NCI-H82 (cell line): ENCODE measurements around the gene VRK1.

Experiments
- DNase-seq: peaks from one replicate; lab custom pipeline; 2025; lab: John Stamatoyannopoulos, UW

Gene VRK1

DNA sequence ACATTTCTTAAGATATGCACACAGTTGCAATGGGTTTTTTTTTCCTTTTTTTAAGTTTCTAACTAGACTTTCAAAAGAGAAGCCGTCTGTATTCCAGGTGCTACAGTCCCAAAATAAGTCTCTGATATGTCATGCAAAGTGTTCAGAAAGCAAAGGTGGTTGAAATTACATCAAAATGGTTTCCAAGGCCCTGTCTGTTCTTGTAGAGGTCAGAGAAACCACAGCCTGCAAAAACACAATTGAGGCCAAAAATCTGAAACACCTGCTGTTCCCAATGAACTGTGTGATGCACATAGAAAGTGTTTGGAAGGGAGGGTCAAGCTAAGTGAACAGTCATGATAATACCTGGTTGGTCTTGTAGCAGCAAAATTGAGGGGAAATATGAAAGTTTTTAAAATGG, 91.0 kb downstream of the VRK1 start:
- no peak for DNase-seq

GRCh38 chr14:96888593-96888992, 91.4 kb downstream of the VRK1 start:
- peak; percentile 63 for DNase-seq

GRCh38 chr14:96889091-96889490, 91.9 kb downstream of the VRK1 start:
- DNase-seq: peak; percentile 79

DNA sequence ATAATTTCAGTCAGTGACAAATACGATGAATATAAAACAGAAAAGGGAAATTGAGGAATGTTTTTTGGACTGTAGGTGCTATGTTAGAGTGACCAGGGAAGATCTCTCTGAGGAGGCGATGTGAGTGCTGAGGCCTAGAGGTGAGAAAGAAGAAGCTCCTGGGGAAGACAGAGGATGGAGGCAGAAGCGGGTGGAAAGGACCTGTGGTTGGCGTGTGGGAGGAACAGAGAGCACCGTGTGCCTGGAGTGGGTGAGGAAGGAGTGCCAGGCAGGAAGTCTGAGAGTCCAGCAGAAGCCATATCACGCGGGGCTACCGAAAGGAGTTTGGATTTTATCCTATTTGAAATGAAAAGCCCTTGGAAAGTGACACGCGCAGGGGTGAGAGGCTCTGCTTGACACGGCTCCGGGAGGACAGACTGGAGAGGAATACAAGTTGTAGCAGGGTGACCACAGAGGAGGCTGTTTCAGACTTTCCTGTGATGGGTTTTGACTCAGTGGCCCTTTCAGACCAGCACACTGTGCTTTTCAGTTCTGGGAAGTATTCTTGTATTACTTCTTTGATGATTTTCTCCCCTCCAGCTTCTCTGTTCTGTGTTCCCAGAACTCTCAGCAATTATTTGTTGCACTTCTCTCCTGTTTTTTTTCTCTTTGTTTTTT, 96.9 kb downstream of the VRK1 start:
- no peak for DNase-seq

- DNase-seq: no peak
Observed at GRCh38 chr14:96894966-96895365, 97.8 kb downstream of the VRK1 start.

GRCh38 chr14:96895658-96896271, 98.6 kb downstream of the VRK1 start:
- DNase-seq: no peak

DNA sequence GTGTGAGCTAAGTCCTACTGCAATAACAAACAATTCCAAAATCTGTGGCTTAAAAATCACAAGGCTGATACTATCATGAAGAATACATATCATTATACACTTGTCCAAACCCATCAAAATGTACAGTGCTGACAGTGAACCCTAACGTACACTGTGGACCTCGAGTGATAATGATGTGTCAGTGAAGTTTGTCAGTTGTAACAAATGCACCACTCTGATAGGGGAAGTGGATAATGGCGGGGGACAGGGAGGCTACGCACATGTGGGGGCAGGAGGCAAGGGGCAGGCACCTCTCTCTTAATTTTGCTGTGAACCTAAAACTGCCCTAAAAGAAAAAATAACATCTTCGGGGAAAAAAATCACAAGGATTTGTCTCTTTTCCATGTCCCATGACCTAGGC, 100.0 kb downstream of the VRK1 start:
- no peak for DNase-seq

GRCh38 chr14:96901227-96901626, 104.0 kb downstream of the VRK1 start:
- DNase-seq: no peak

DNA sequence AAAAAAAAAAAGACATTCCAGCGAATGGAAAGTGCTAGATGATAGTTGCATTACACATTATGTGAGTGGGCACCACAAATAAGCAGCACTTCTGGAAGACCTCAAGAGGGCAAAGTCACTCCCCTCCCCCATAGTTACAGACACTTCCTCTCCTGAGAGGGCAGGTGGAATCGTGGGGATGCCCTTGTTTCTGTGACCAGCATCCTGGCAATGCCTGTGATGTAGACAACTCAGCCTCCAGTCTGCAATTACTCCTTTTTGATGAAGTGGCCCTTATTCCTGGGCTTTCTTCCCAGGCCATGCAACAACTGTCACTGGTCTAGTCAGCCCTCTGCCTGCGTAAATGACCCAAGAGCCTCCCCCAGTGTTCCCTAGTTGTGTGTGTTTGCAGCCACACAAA, 104.8 kb downstream of the VRK1 start:
- no peak for DNase-seq

DNA sequence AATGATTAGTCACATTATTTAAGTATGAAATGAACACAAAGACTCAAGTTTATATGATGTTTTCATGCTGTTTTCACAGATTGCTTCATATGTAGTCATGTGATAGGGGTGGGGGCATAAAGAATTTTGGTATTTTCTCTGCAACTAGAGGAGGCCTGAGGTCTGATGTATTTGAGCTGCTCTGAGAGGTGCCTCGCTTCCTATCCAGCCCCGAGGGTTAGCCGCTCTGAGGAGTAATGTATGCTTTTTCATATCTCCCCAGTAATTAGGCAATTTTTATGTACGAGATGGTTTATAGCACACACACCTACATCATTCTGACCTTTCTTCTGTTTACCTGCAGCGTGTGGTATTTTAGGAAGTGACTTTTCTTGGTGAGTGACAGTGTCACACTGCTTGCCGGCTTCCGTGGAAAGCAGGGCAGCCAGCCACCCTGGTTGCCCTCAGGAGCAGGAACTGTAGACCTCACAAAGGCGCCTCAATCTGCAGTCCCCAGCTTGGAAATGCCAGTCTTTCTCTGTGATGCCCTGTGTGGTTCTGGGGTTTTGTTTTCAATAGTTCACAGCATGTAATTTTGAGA, 106.4 kb downstream of the VRK1 start:
- no peak for DNase-seq

DNA sequence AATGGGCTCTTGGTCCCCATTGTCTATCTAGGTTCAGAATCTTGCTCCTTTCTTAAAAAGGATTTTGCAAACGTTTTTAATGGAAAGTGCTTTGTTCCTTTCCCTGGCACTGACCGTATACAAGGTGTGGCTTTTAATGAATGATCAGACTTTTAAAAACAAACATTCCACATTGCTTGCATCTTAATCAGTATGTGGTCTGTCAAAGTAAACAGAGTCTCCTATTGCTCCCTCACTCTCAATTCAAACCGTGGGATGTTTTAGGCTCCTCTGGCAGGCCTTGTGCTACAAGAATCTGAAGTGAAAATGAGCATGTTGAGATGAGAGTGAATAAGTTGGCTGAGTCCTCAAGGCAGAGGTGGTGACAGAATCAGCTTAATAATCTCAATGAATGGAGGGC, 107.0 kb downstream of the VRK1 start:
- DNase-seq: no peak

DNA sequence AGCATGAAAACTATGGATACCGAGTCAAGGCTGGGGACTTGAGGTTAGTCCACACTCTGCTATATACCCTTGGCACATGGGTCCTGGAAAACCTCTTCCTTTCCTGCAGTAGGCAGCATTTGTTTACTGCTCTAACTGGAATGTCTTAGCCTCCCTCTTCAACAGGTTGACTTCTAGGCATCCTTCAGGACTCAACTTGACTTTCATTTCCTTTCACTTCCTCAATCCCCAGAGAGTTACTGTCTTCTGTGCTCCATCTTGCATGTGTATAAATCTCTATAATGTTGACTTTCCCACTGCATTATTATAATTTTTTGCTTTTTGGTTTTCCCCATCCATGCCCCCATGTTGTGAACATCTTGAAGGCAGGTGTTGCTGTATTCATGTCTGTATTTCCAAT, 107.9 kb downstream of the VRK1 start:
- no peak for DNase-seq

GRCh38 chr14:96905825-96906224, 108.6 kb downstream of the VRK1 start:
- DNase-seq: no peak

DNA sequence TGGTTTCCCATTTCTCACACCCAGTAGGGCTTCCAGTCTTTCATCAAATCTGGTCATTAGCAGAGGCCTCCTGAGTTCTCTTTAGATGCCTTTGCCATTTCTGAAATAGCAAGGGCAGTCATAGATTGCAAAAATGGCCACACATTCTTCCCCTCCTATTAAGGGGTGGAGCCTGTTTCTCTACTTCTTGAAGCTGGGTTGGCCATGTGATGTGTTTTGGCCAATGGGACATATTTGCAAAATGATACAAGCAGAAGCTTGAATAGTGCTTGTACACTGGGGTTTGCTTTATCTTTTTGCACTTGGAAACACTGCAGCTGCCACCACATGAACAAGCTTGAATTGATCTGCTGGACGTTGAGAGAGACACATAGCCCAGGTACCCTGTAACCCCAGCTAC, 109.3 kb downstream of the VRK1 start:
- no peak for DNase-seq

GRCh38 chr14:96909841-96910364, 112.7 kb downstream of the VRK1 start:
- no peak for DNase-seq

DNA sequence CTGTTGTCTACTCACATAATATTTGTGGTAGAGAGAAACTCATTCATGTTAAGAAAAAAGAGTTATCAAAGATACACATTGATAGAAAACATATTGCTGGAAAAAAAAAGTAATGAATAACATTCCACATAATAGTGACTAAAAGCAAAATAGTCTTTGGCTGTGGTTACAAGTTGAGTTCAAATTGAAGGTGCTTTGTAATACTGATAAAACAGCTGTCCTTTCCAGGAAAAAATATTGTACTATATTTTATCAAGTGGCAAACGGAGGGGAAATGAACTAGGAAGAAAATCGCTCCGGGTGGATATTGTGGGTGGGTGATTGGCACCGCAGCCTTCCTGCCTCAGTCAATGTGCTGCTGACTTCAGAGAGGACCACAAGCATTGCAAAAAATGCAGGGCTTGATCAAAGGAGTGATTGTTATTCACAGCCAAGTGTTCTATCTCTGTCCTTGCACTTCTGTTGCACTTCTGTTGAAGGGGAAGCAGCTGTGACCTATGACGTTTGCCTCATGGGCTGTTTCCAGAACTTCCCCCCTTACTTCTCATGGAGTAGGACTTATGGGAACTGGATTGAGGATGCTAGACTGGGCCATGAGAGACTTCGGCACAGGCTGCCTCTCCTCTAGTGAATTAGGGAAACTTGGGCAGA, 114.4 kb downstream of the VRK1 start:
- DNase-seq: no peak

GRCh38 chr14:96914571-96915128, 117.5 kb downstream of the VRK1 start:
- no peak for DNase-seq

DNA sequence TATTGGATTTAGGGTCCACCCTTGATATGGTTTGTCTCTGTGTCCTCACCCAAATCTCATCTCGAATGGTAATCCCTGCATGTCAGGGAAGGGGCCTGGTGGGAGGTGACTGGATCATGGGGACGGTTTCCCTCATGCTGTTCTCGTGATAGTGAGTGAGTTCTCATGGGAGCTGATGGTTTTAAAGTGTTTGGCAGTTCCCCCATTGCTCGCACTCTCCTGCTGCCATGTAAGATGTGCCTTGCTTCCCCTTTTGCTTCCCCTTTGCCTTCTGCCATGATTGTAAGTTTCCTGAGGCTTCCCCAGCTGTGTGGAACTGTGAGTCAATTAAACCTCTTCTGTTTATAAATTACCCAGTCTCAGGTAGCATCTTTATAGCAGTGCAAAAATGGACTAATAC, 118.3 kb downstream of the VRK1 start:
- no peak for DNase-seq

GRCh38 chr14:96916751-96917150, 119.6 kb downstream of the VRK1 start:
- DNase-seq: no peak

- peak; percentile 98 for DNase-seq
Observed at GRCh38 chr14:96917442-96917963, 120.3 kb downstream of the VRK1 start.

DNA sequence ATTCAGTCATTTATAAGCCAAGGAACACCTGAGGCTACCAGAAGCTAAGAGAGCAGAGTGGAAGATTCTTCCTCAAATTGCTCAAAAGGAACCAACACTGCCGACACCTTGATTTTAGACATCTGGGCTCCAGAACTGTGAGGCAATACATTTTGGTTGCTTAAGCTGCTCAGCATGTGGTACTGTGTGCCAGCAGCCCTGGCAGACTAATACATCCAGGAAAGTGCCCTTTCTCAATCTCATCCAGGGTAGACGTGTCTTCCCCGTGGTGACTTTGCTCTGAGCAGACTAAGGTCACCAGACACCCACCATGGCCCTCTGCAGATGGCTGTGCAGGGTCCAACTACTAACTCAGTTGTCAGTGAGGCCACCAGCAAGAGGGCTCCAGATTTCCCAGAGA, 122.8 kb downstream of the VRK1 start:
- DNase-seq: no peak

DNA sequence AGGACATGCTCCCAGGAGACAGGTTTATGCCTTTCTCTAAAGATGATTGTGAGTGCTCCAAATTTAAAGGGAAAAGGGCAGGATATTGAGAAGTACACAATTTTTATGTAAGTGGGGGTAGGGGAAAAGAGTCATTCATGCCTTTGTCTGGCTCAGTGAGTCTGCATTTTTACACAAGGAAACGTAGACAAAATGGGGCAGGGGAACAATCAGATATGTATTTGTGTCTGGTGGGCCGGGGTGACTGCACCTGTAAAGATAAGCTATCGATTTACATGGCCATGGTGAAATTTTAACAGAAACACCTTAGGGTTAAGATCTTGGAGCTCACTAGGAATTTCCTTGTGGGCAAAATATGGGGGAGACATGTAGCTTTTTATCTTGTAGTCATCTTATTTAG, 123.6 kb downstream of the VRK1 start:
- DNase-seq: no peak
